Large intestine (tissue), 3 donors: ENCODE data around the gene MIEN1. TPM values are rescaled to one million over a fixed set of nuclear protein-coding genes. Genes with fewer than 3 reads are reported as not detected.
"Not testable (repeated sequence)": the region's sequence is repeated elsewhere in the genome, so short reads cannot be mapped to it uniquely, and the experiment has no call there.

Experiments used
- DNase-seq, 2 donors: peaks; one replicate each; pipeline versions ENCODE4 v3.0.0 to v3.0.0-alpha.2; 2013
- H3K27ac ChIP-seq: one replicate; pipeline ENCODE4 v1.5.1; 2013; ENCODE audit warnings: low read length
- H3K27me3 ChIP-seq: 2 replicates; pipeline ENCODE4 v1.6.1; 2013; ENCODE audit warnings: low read length; ENCODE audit not compliant: control insufficient read depth, insufficient read depth
- H3K36me3 ChIP-seq: 2 replicates; pipeline ENCODE4 v1.6.1; 2013; ENCODE audit warnings: low read length; ENCODE audit not compliant: control insufficient read depth, insufficient read depth
- H3K4me1 ChIP-seq: one replicate; pipeline ENCODE4 v1.6.1; 2013; ENCODE audit warnings: low read length; ENCODE audit not compliant: control insufficient read depth, insufficient read depth
- H3K4me3 ChIP-seq: one replicate; pipeline ENCODE4 v1.5.1; 2013; ENCODE audit warnings: low read length
- H3K9me3 ChIP-seq: one replicate; pipeline ENCODE4 v1.6.1; 2013; ENCODE audit warnings: mild to moderate bottlenecking, low read depth, low read length, moderate library complexity; ENCODE audit not compliant: control insufficient read depth
- WGBS: methylation state at CpG from one replicate; pipeline ENCODE4 v1.1.5; 2013; ENCODE audit warnings: low lambda C conversion rate; ENCODE audit not compliant: insufficient coverage; 5-methylcytosine and 5-hydroxymethylcytosine counted together
- polyA plus RNA-seq: library from polyadenylated mRNA; unstranded; fragments of 120-200 nt; gene quantifications from one replicate; pipeline ENCODE4 v1.2.1, GENCODE V29; 2013

MIEN1 gene
- polyA plus RNA-seq, 1 donor, result 43.8 TPM

GRCh38 chr17:39769974-39770587 lies 39.7 kb upstream of the MIEN1 start:
- WGBS, result no CpG with 5 or more reads among the region's 8 CpGs
- Histone ChIP-seq H3K27ac (no peak overlapping the region), H3K36me3 (no peaks in the 10 kb centered on the region)

GRCh38 chr17:39767147-39767546 lies 36.8 kb upstream of the MIEN1 start:
- peaks cover 2% of the 10 kb centered on the region for H3K27me3 ChIP-seq
- no CpG with 5 or more reads among the region's 3 CpGs for WGBS
- no peak overlapping the region for H3K4me3 ChIP-seq
- H3K4me1 ChIP-seq, result no peaks in the 10 kb centered on the region
- H3K36me3 ChIP-seq, result no peaks in the 10 kb centered on the region
- no peaks in the 10 kb centered on the region for H3K9me3 ChIP-seq
- no peak for DNase-seq
- H3K27ac ChIP-seq, result no peak overlapping the region

More at GRCh38 chr17:39769974-39770587, 39.7 kb upstream of the MIEN1 start:
- Histone ChIP-seq H3K27me3 (peaks cover 6% of the 10 kb centered on the region), H3K9me3 (no peaks in the 10 kb centered on the region), H3K4me1 (no peaks in the 10 kb centered on the region), H3K4me3 (no peak overlapping the region)
- peak in 1 of 2 donors; percentile 21 for DNase-seq

GRCh38 chr17:39765766-39766165 lies 35.4 kb upstream of the MIEN1 start:
- Histone ChIP-seq H3K27me3 (peaks cover 2% of the 10 kb centered on the region), H3K4me1 (no peaks in the 10 kb centered on the region), H3K27ac (no peak overlapping the region), H3K4me3 (no peak overlapping the region), H3K9me3 (no peaks in the 10 kb centered on the region), H3K36me3 (no peaks in the 10 kb centered on the region)
- WGBS, result no CpG with 5 or more reads among the region's 18 CpGs
- no peak for DNase-seq

GRCh38 chr17:39765175-39765574 lies 34.8 kb upstream of the MIEN1 start:
- 29% methylated on average over 1 of the region's 3 CpGs for WGBS

GRCh38 chr17:39764171-39764570 lies 33.8 kb upstream of the MIEN1 start:
- not testable (repeated sequence) for DNase-seq, H3K4me3 ChIP-seq, H3K27me3 ChIP-seq, H3K27ac ChIP-seq, H3K4me1 ChIP-seq, H3K9me3 ChIP-seq, H3K36me3 ChIP-seq
- no CpG with 5 or more reads among the region's 3 CpGs for WGBS

More at GRCh38 chr17:39765175-39765574, 34.8 kb upstream of the MIEN1 start:
- Histone ChIP-seq H3K27me3 (peaks cover 2% of the 10 kb centered on the region), H3K36me3 (no peaks in the 10 kb centered on the region), H3K27ac (no peak overlapping the region), H3K4me3 (no peak overlapping the region), H3K9me3 (no peaks in the 10 kb centered on the region), H3K4me1 (no peaks in the 10 kb centered on the region)
- no peak for DNase-seq

GRCh38 chr17:39763051-39763820 lies 32.9 kb upstream of the MIEN1 start:
- Histone ChIP-seq H3K4me1 (no peaks in the 10 kb centered on the region), H3K36me3 (no peaks in the 10 kb centered on the region), H3K9me3 (no peaks in the 10 kb centered on the region), H3K27me3 (peaks cover 2% of the 10 kb centered on the region), H3K27ac (no peak overlapping the region), H3K4me3 (no peak overlapping the region)
- no peak for DNase-seq
- WGBS, result no CpG with 5 or more reads among the region's 5 CpGs

GRCh38 chr17:39761861-39762496 lies 31.6 kb upstream of the MIEN1 start:
- no peak for DNase-seq
- Histone ChIP-seq H3K36me3 (no peaks in the 10 kb centered on the region), H3K9me3 (no peaks in the 10 kb centered on the region), H3K27ac (no peak overlapping the region), H3K4me3 (no peak overlapping the region), H3K27me3 (peaks cover 2% of the 10 kb centered on the region), H3K4me1 (no peaks in the 10 kb centered on the region)
- no CpG with 5 or more reads among the region's 10 CpGs for WGBS

GRCh38 chr17:39759204-39759603 lies 28.9 kb upstream of the MIEN1 start:
- no peak overlapping the region for H3K27ac ChIP-seq
- H3K9me3 ChIP-seq, result no peaks in the 10 kb centered on the region
- H3K27me3 ChIP-seq, result no peaks in the 10 kb centered on the region
- H3K4me3 ChIP-seq, result no peak overlapping the region
- no peaks in the 10 kb centered on the region for H3K36me3 ChIP-seq
- peaks cover 7% of the 10 kb centered on the region for H3K4me1 ChIP-seq
- no CpG with 5 or more reads among the region's 5 CpGs for WGBS
- peak in 1 of 2 donors; percentile 38 for DNase-seq

GRCh38 chr17:39757931-39758873 lies 27.9 kb upstream of the MIEN1 start:
- DNase-seq, result peak in 1 of 2 donors; percentile 44
- peaks cover 7% of the 10 kb centered on the region for H3K4me1 ChIP-seq
- no CpG with 5 or more reads among the region's 12 CpGs for WGBS
- no peaks in the 10 kb centered on the region for H3K27me3 ChIP-seq
- no peaks in the 10 kb centered on the region for H3K9me3 ChIP-seq
- H3K27ac ChIP-seq, result no peak overlapping the region
- H3K4me3 ChIP-seq, result no peak overlapping the region
- no peaks in the 10 kb centered on the region for H3K36me3 ChIP-seq

GRCh38 chr17:39757176-39757662 lies 26.9 kb upstream of the MIEN1 start:
- no peaks in the 10 kb centered on the region for H3K27me3 ChIP-seq
- H3K4me1 ChIP-seq, result peaks cover 7% of the 10 kb centered on the region
- H3K4me3 ChIP-seq, result no peak overlapping the region
- WGBS, result no CpG with 5 or more reads among the region's 4 CpGs
- DNase-seq, result no peak
- no peaks in the 10 kb centered on the region for H3K9me3 ChIP-seq
- H3K36me3 ChIP-seq, result no peaks in the 10 kb centered on the region
- H3K27ac ChIP-seq, result no peak overlapping the region
